ENCODE data around the gene MTM1. TPM values are rescaled to one million over a fixed set of nuclear protein-coding genes. Genes with fewer than 3 reads are reported as not detected.

The MTM1 gene
- total and polyA plus RNA-seq, 8 donors, result 1.1 to 10.2 (median 4.2) TPM

DNA sequence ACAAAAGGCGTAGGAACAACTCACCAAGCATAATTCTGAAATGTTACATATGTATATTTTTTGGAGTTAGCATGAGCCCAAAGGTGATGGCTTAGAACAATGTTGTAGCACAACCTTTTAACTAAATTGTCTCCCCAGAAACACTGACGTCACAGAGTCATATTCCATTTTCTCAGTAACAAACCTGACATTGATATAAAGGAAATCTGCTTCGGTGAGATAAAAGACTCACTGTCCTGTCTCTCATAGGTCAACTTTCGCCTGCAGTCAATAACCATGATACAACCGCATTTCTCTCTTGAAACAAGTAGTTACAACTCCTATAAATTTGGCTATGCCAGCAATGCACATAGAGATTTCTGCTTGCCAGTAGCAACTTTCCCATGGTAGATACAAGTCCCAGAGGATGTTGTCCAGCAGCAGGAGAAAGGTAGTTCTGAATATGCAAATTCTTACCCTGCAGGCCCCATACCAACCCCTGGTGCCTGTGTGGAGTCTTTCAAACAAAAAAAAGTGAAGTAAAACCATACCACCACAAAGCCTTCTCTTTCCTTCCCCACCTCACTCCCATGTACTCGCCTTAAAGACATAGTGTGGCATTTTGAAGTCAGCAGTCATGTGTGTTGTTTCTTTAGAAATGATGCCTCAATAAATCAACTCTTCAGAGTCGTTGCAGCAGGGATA lies 47.9 kb downstream of the MTM1 start:
- H3K9me3 ChIP-seq, result no peaks in the 10 kb centered on the region
- WGBS, 2 donors, result 75 to 89% methylated on average over 7 of the region's 7 CpGs
- no peak for ATAC-seq
- intact Hi-C loops (cut with DNase I), result no loop called here
- no peak overlapping the region for H3K4me3 ChIP-seq
- H3K27me3 ChIP-seq, result no peaks in the 10 kb centered on the region
- H3K36me3 ChIP-seq, result no peaks in the 10 kb centered on the region
- TF ChIP-seq, protein P1, sequence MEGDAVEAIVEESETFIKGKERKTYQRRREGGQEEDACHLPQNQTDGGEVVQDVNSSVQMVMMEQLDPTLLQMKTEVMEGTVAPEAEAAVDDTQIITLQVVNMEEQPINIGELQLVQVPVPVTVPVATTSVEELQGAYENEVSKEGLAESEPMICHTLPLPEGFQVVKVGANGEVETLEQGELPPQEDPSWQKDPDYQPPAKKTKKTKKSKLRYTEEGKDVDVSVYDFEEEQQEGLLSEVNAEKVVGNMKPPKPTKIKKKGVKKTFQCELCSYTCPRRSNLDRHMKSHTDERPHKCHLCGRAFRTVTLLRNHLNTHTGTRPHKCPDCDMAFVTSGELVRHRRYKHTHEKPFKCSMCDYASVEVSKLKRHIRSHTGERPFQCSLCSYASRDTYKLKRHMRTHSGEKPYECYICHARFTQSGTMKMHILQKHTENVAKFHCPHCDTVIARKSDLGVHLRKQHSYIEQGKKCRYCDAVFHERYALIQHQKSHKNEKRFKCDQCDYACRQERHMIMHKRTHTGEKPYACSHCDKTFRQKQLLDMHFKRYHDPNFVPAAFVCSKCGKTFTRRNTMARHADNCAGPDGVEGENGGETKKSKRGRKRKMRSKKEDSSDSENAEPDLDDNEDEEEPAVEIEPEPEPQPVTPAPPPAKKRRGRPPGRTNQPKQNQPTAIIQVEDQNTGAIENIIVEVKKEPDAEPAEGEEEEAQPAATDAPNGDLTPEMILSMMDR (IDR thresholded peaks at IDR 0.05), result no peak
- no peak for DNase-seq
- no peaks in the 10 kb centered on the region for H3K4me1 ChIP-seq
- no peak overlapping the region for H3K27ac ChIP-seq
- FAIRE-seq, result no peak

DNA sequence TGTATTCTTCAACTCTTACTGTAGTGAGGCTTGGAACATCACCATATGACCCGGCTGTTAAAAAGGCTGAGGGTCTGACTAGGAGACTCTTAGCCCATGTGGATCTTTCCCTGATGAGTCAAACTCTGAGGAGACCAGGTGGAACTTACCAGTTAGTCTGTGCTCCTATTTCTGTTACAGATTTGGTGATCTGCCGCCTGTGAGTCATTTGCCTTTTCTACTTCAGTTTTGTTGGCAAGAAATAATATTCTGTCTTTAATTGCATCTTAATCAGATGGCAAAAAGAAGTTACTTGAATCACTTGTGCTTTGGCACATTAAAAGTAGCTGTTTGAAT lies 48.4 kb downstream of the MTM1 start:
- DNase-seq (no peak), FAIRE-seq (no peak), ATAC-seq (no peak)
- Histone ChIP-seq H3K4me3 (no peak overlapping the region), H3K4me1 (no peaks in the 10 kb centered on the region), H3K27ac (no peak overlapping the region), H3K36me3 (no peaks in the 10 kb centered on the region), H3K27me3 (no peaks in the 10 kb centered on the region), H3K9me3 (no peaks in the 10 kb centered on the region)
- 82 to 94% methylated on average over 2 of the region's 2 CpGs for WGBS, 2 donors
- intact Hi-C loops (cut with DNase I), result no loop called here
- TF ChIP-seq, protein P1 (IDR thresholded peaks at IDR 0.05), result no peak

DNA sequence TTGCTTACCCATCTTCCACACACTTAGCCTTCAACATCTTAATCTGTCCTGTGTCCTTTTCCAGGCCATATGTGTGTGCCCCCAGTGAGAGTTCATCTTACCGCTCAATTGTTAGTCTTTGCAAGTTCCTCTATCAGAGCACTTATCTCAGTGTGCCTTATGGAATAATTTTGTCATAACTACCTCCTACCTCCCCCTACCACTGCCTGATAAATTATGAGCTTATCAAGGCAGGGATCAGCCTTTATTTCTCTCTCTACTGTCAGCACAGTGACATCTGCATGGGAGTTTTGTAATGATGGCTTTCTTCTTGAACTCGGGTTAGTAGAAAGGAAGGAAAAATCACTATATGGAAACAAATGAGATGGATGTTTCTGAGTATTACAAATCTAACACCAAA lies 53.2 kb downstream of the MTM1 start:
- no peaks in the 10 kb centered on the region for H3K36me3 ChIP-seq
- intact Hi-C loops (cut with DNase I), result no loop called here
- no peaks in the 10 kb centered on the region for H3K9me3 ChIP-seq
- 88 to 91% methylated on average over 2 of the region's 2 CpGs for WGBS, 2 donors
- no peak overlapping the region for H3K4me3 ChIP-seq
- DNase-seq, result no peak
- no peak for FAIRE-seq
- TF ChIP-seq, protein P1 (IDR thresholded peaks at IDR 0.05), result no peak
- no peaks in the 10 kb centered on the region for H3K4me1 ChIP-seq
- ATAC-seq, result no peak
- H3K27me3 ChIP-seq, result no peaks in the 10 kb centered on the region
- no peak overlapping the region for H3K27ac ChIP-seq

DNA sequence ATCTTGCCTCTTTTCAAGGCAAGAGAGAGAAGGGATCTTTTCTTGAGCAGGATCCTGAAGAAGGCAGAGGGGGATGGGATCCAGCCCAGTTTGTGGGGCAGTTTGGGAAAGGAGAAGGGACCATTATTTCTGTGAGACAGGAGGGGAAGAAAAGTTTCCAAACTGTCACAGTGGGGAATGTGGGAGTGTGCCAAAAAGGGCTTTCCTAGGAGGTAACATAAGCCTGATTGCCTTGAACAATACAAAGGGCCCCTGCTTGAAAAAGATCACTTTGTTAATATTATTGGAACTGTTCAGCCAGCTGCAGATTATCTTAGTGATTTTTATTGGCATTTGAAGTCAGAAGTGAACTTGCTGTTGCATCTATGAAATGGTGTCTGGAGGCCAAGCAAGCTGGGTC lies 55.2 kb downstream of the MTM1 start:
- TF ChIP-seq, protein P1 (IDR thresholded peaks at IDR 0.05), result no peak
- no peak for DNase-seq
- Histone ChIP-seq H3K4me1 (no peaks in the 10 kb centered on the region), H3K9me3 (no peaks in the 10 kb centered on the region), H3K36me3 (no peaks in the 10 kb centered on the region), H3K27ac (no peak overlapping the region), H3K27me3 (no peaks in the 10 kb centered on the region), H3K4me3 (no peak overlapping the region)
- no peak for ATAC-seq
- intact Hi-C loops (cut with DNase I), result no loop called here
- FAIRE-seq, result no peak

DNA sequence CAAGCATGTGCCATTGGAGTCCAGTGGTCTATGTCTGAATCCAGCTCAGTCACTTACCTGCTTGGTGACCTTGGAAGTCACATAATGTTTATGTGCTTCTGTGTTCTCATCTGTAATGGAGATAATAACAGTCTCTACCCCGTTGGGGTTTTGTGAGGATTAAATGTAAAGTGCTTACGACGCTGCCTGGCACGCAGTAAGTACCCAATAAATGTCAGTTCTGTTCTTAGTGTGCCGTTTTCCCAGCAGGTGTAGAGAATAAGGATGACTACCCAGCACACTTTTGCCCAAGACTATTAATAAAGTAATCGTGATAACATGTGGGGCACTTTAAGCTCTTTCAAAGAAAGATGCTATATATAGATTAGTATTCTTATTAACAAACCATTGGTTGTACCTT lies 56.7 kb downstream of the MTM1 start:
- no peak for DNase-seq
- no peaks in the 10 kb centered on the region for H3K9me3 ChIP-seq
- TF ChIP-seq, protein P1 (IDR thresholded peaks at IDR 0.05), result no peak
- intact Hi-C loops (cut with DNase I), result no loop called here
- no peak for FAIRE-seq
- H3K36me3 ChIP-seq, result no peaks in the 10 kb centered on the region
- H3K4me1 ChIP-seq, result no peaks in the 10 kb centered on the region
- ATAC-seq, result no peak
- H3K27ac ChIP-seq, result no peak overlapping the region
- no peaks in the 10 kb centered on the region for H3K27me3 ChIP-seq
- WGBS, 2 donors, result 76 to 88% methylated on average over 6 of the region's 6 CpGs
- no peak overlapping the region for H3K4me3 ChIP-seq
